Tibial artery (tissue), 4 donors: ENCODE measurements around the gene POLR1E.

Source experiments
- DNase-seq, 2 donors: peaks; one replicate each; pipeline ENCODE4 v3.0.0-alpha.2; 2019
- H3K27ac ChIP-seq, 2 donors: fragments of 200-600 bp; sonication (generic) in 1 of 2; 1 replicate in 1 of 2; 2 replicates in 1 of 2; pipeline ENCODE4 v1.5.1; 2018 to 2019; ENCODE audit warnings: mild to moderate bottlenecking in 1 of 2
- H3K27me3 ChIP-seq, 2 donors: fragments of 200-600 bp; sonication (generic) in 1 of 2; one replicate each; pipeline versions ENCODE4 v1.5.1 to v1.6.0; 2016 to 2019
- H3K36me3 ChIP-seq, 3 donors: fragments of 200-600 bp; sonication (generic) in 2 of 3; one replicate each; pipeline ENCODE4 v1.5.1; 2016 to 2019; ENCODE audit warnings: mild to moderate bottlenecking in 2 of 3
- H3K4me1 ChIP-seq, 4 donors: fragments of 200-600 bp; sonication (generic) in 2 of 4; 1 replicate in 3 of 4; 2 replicates in 1 of 4; pipeline ENCODE4 v1.5.1; 2016 to 2019
- H3K4me3 ChIP-seq, 2 donors: fragments of 200-600 bp; sonication (generic) in 1 of 2; 1 replicate in 1 of 2; 2 replicates in 1 of 2; pipeline ENCODE4 v1.5.1; 2018 to 2019; ENCODE audit warnings: mild to moderate bottlenecking in 2 of 2
- H3K9me3 ChIP-seq, 3 donors: fragments of 200-600 bp; sonication (generic) in 1 of 3; one replicate each; pipeline ENCODE4 v1.5.1; 2016 to 2019
- CTCF ChIP-seq, 2 experiments: fragments of 200-600 bp in 1 of 2; fragments of 450-650 bp in 1 of 2; IDR thresholded peaks; one replicate each; pipeline ENCODE4 v1.5.1; 2017 to 2019; ENCODE audit warnings: antibody characterized with exemption in 2 of 2, mild to moderate bottlenecking in 1 of 2, moderate library complexity in 1 of 2
- intact Hi-C: fragments of 100-400 bp; cut with DNase I; formaldehyde crosslinking; loops from one replicate; pipeline ENCODE4 v1.15.0; 2023; ENCODE audit warnings: low total_unique reads

Gene POLR1E

DNA sequence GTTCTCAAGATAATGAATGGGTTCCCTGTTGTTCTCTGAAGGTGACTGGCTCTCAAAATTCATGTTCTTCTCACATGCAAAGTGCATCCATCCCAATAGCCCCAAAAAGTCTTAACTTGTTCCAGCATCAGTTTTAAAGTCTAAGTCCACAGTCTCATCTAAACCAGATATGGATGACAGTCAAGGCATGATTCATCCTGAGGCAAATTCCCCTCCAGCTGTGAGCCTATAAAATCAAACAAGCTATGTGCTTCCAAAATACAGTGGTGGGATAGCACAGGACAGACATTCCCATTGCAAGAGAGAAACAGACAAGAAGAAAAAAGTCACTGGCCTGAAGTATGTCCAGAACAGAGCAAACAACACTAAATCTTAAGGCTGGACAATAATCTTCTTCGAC, 65.0 kb downstream of the POLR1E start:
- no peak overlapping the region for H3K4me3 ChIP-seq
- no peaks in the 10 kb centered on the region for H3K36me3 ChIP-seq
- intact Hi-C loops = no loop called here
- no peak overlapping the region for H3K27ac ChIP-seq
- H3K27me3 ChIP-seq = no peaks in the 10 kb centered on the region
- no peak for TF ChIP-seq CTCF (IDR thresholded peaks at IDR 0.05)
- no peaks in the 10 kb centered on the region for H3K4me1 ChIP-seq
- DNase-seq = no peak
- no peaks in the 10 kb centered on the region for H3K9me3 ChIP-seq

GRCh38 chr9:37551468-37551867, 65.7 kb downstream of the POLR1E start:
- DNase-seq = no peak
- Histone ChIP-seq H3K9me3 (no peaks in the 10 kb centered on the region), H3K4me1 (no peaks in the 10 kb centered on the region), H3K4me3 (no peak overlapping the region), H3K27me3 (no peaks in the 10 kb centered on the region), H3K27ac (no peak overlapping the region), H3K36me3 (no peaks in the 10 kb centered on the region)
- no peak for TF ChIP-seq CTCF (IDR thresholded peaks at IDR 0.05)
- intact Hi-C loops = no loop called here

- no peaks in the 10 kb centered on the region for H3K4me1 ChIP-seq
- H3K9me3 ChIP-seq = no peaks in the 10 kb centered on the region
- no peaks in the 10 kb centered on the region for H3K27me3 ChIP-seq
- no peak for DNase-seq
- no peak overlapping the region for H3K4me3 ChIP-seq
- no peaks in the 10 kb centered on the region for H3K36me3 ChIP-seq
- intact Hi-C loops = no loop called here
- no peak for TF ChIP-seq CTCF (IDR thresholded peaks at IDR 0.05)
- no peak overlapping the region for H3K27ac ChIP-seq
Measured at GRCh38 chr9:37551888-37552287, 66.1 kb downstream of the POLR1E start.
